ENCODE measurements around the gene TIMM10.
A peak's percentile ranks its signal among the peaks of the same experiment; 100 is the strongest.
"Not testable (repeated sequence)": the region's sequence is repeated elsewhere in the genome, so short reads cannot be mapped to it uniquely, and the experiment has no call there.

TIMM10 gene

GRCh38 chr11:57536947-57537619 lies 6.5 kb upstream of the TIMM10 start, which contains the start of gene SMTNL1:
SMTNL1 (plus strand) TSS chr11:57537595; CDS start chr11:57542643, 5,048 bp downstream.
- DNase-seq (ENCODE audit: extremely low spot score): no peak
- TF ChIP-seq CTCF (IDR thresholded peaks at IDR 0.05; ENCODE audit: control extremely low read depth, extremely low read depth, low read depth, missing control alignments): no peak
- POLR2A ChIA-PET: interaction anchor here (0.6 kb wide), 1 partner anchor 60 kb away, joined by 4 read pairs; no protein-coding TSS in a partner anchor
- CTCF ChIA-PET: interaction anchor here (1.1 to 6.9 kb wide), 8 partner anchors 10 to 977 kb away, joined by 3 to 30 read pairs (median 4); partner anchors contain the start of gene UBE2L6

GRCh38 chr11:57534449-57534848 lies 3.9 kb upstream of the TIMM10 start:
- DNase-seq (ENCODE audit: extremely low spot score); POLR2A ChIA-PET: not testable (repeated sequence)
- CTCF ChIA-PET: interaction anchor here (0.8 to 6.9 kb wide), 7 partner anchors 13 to 266 kb away, joined by 3 to 30 read pairs (median 3); partner anchors contain the start of gene UBE2L6

GRCh38 chr11:57530215-57530595 lies 349 bp downstream of the TIMM10 start:
- no peak for DNase-seq (ENCODE audit: extremely low spot score)
- TF ChIP-seq CTCF (IDR thresholded peaks at IDR 0.05; ENCODE audit: control extremely low read depth, extremely low read depth, low read depth, missing control alignments): no peak
- ChIA-PET POLR2A (no interaction called here), CTCF (interaction anchor here (1.5 to 10.0 kb wide), 5 partner anchors 13 to 177 kb away, joined by 3 to 247 read pairs (median 114); partner anchors contain the start of genes RTN4RL2 and SLC43A1)

GRCh38 chr11:57529012-57529411 lies 1.5 kb downstream of the TIMM10 start:
- no peak for DNase-seq (ENCODE audit: extremely low spot score)
- ChIA-PET CTCF (interaction anchor here (1.0 to 10.0 kb wide), 14 partner anchors 12 to 191 kb away, joined by 3 to 247 read pairs (median 15); partner anchors contain the start of genes P2RX3, RTN4RL2, SLC43A1 and UBE2L6), POLR2A (no interaction called here)
- no peak for TF ChIP-seq CTCF (IDR thresholded peaks at IDR 0.05; ENCODE audit: control extremely low read depth, extremely low read depth, low read depth, missing control alignments)

- DNase-seq (ENCODE audit: extremely low spot score): peak; percentile 42
- peak; percentile 79 for TF ChIP-seq CTCF (IDR thresholded peaks at IDR 0.05; ENCODE audit: control extremely low read depth, extremely low read depth, low read depth, missing control alignments)
- ChIA-PET POLR2A (no interaction called here), CTCF (interaction anchor here (0.7 to 10.0 kb wide), 51 partner anchors 10 to 992 kb away, joined by 3 to 247 read pairs (median 5); partner anchors contain the start of genes CTNND1, P2RX3, RTN4RL2 and SLC43A1)
These were observed 3.4 kb downstream of the TIMM10 start for GRCh38 chr11:57527056-57527631.

- ChIA-PET CTCF (interaction anchor here (1.6 to 8.1 kb wide), 4 partner anchors 7 to 44 kb away, joined by 5 to 247 read pairs (median 81); partner anchors contain the start of genes SLC43A1 and UBE2L6), POLR2A (no interaction called here)
- DNase-seq (ENCODE audit: extremely low spot score): no peak
- TF ChIP-seq CTCF (IDR thresholded peaks at IDR 0.05; ENCODE audit: control extremely low read depth, extremely low read depth, low read depth, missing control alignments): no peak
These were observed 7.1 kb downstream of the TIMM10 start for GRCh38 chr11:57523419-57523818.

Data from GM10248 (cell line).